Neural crest cell (in vitro differentiated cells): Measurements from ENCODE around the gene BEST4. TPM values are rescaled to one million over a fixed set of nuclear protein-coding genes. Genes with fewer than 3 reads are reported as not detected.

Experiments used
- DNase-seq: peaks from one replicate; pipeline ENCODE4 v3.0.0; 2021; ENCODE audit warnings: low read depth, mixed read lengths, low spot score
- H3K27ac Mint-ChIP-seq: one replicate; pipeline ENCODE4 v1.8.0; 2021; ENCODE audit warnings: mild to moderate bottlenecking, mixed read lengths; ENCODE audit not compliant: unreplicated experiment
- H3K27me3 Mint-ChIP-seq: 2 replicates; pipeline ENCODE4 v1.8.0; 2021; ENCODE audit warnings: low read depth, mild to moderate bottlenecking, mixed read lengths
- H3K36me3 Mint-ChIP-seq: 2 replicates; pipeline ENCODE4 v1.8.0; 2021; ENCODE audit warnings: low read depth, mild to moderate bottlenecking, mixed read lengths
- H3K4me1 Mint-ChIP-seq: 2 replicates; pipeline ENCODE4 v1.8.0; 2021; ENCODE audit warnings: mixed read lengths
- H3K4me3 Mint-ChIP-seq: one replicate; pipeline ENCODE4 v1.8.0; 2021; ENCODE audit warnings: mild to moderate bottlenecking, mixed read lengths
- H3K9me3 Mint-ChIP-seq: 2 replicates; pipeline ENCODE4 v1.8.0; 2021; ENCODE audit warnings: mixed read lengths
- CTCF ChIP-seq: fragments of 200-600 bp; sonication (generic); conservative IDR thresholded peaks from 2 replicates; pipeline ENCODE4 v1.5.0; 2021; ENCODE audit warnings: antibody characterized with exemption, mild to moderate bottlenecking
- total RNA-seq: library from RNA; stranded (reverse); gene quantifications from 2 replicates; pipeline ENCODE4 v1.2.1, GENCODE V29; 2021

BEST4 gene
- total RNA-seq, 1 donor from 2014 or later, result 0.23 TPM

GRCh38 chr1:44808063-44808937, 20.3 kb upstream of the BEST4 start, which contains the start of gene BTBD19:
Gene BTBD19, plus strand, starts transcription at chr1:44808523. Its CDS starts 298 bp downstream, at chr1:44808821.
- Mint-ChIP-seq H3K9me3 (no peaks in the 10 kb centered on the region), H3K27me3 (no peaks in the 10 kb centered on the region), H3K4me1 (peaks cover 49% of the 10 kb centered on the region), H3K36me3 (peaks cover 7% of the 10 kb centered on the region), H3K27ac (peak within 1 kb of the TSS; percentile 100), H3K4me3 (peak within 1 kb of the TSS; percentile 73)
- no peak for TF ChIP-seq CTCF
- peak; percentile 70 for DNase-seq

DNA sequence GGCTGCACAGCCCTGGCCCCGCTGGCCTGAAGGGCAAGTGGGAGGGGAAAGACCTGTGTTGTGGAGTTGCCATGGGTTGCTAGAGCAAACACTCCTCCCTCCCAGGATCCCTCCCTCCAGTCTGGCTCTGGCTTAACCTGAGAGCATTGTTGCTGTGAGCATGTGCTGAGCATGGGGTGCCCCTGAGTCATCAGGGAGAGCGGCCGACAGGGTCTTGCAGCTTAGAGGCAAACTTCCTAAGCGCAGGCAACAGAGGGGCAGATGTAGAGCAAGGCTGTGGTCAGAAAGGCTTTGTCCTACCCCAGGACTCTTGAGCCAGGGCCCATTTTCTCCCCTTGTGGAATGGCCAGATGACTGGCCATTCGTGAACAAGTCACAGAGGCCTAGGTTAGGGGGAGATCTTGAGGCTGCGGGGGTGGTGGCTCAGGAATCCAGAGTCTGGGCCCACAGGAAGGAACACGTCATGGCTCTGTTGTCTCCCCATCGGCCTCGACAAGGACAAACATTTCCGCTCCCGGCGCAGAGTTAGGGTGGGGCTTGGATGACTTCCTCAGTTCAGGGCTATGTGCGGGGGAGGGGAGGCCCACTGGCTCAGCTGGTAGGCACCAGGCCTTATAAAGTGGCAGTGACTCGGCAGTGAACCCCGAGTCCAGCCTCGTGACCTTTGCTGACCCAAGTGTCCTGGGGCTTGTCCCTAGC, 19.5 kb upstream of the BEST4 start:
- peak overlapping the region; percentile 100 for H3K27ac Mint-ChIP-seq
- DNase-seq, result peak; percentile 51
- H3K4me1 Mint-ChIP-seq, result peaks cover 57% of the 10 kb centered on the region
- no peaks in the 10 kb centered on the region for H3K27me3 Mint-ChIP-seq
- peaks cover 9% of the 10 kb centered on the region for H3K36me3 Mint-ChIP-seq
- H3K9me3 Mint-ChIP-seq, result no peaks in the 10 kb centered on the region
- H3K4me3 Mint-ChIP-seq, result peak overlapping the region; percentile 73
- no peak for TF ChIP-seq CTCF

DNA sequence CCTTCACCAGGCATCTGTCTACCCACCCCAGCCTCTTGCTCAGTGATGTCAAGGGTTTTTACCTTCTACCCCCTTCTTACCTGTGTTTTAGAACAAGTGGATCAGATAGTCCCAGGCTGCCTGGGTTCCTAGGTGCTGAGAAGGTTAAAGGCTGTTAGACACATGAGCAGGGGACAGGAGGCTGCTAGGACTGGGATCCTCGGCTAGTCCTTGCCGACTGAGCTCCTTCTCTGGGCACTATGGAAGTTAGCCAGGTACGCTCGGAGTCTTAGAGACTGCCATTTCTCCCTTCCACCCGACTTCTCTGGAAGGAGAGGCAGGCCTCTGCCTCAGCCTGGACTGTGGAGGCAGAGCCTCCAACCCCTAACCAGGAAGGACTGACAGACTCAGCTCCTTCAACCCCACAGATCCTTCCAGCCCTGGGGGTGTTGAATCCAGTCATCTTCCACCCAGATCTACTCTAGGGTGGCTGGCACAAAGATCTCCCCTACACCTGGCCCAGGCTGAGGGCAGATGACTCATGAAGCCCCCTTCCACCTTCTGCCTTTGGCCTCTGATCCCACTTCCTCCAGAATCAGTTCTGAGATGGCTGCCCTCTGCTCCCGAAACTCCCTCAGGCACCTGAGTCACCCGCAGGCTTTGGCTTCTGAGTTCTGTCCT, 18.9 kb upstream of the BEST4 start, which contains the start of gene DYNLT4:
Gene DYNLT4 (minus strand): TSS at position 648 of the 660 bp plus-strand sequence. CDS start 683 bp downstream, outside the sequence.
- H3K4me1 Mint-ChIP-seq, result peaks cover 60% of the 10 kb centered on the region
- peak within 1 kb of the TSS; percentile 73 for H3K4me3 Mint-ChIP-seq
- H3K9me3 Mint-ChIP-seq, result no peaks in the 10 kb centered on the region
- DNase-seq, result no peak
- peaks cover 4% of the 10 kb centered on the region for H3K27me3 Mint-ChIP-seq
- TF ChIP-seq CTCF, result no peak
- H3K27ac Mint-ChIP-seq, result peak within 1 kb of the TSS; percentile 100
- peaks cover 9% of the 10 kb centered on the region for H3K36me3 Mint-ChIP-seq

DNA sequence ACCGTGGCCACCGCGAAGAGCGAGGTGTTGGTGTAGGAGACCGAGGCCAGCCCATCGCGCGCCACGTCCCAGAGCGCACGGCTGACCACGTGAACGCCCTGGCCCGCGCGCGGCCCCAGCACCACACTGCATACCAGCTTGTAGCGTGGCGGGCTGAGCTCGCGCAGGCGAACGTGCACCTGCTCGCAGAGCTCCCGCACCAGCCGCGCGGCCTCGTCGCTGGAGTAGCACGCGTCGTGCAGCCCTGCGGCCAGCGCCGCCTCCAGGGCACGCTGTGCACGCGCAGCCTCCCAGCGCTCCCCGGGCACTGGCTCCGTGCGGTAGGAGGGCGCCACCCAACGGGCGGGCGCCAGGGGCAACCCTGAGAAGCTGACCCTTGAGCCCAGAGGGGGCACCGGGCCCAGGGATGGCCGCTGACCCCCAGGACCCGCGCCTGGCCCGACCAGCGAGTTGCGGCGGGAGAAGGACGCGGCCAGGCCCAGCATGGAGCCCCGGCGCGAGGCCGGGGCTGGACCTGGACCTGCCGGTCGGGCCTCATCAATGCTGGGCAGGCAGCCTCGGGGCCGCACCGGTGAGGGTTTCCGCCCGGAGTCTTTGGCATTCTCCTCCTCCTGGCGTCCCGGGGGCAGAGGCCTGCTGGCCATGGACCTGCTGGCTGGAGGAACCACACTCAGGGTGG, 18.2 kb upstream of the BEST4 start:
- Mint-ChIP-seq H3K4me1 (peaks cover 57% of the 10 kb centered on the region), H3K27ac (no peak overlapping the region)

More for the DNA sequence above, 18.2 kb upstream of the BEST4 start:
- no peaks in the 10 kb centered on the region for H3K9me3 Mint-ChIP-seq
- no peak for TF ChIP-seq CTCF
- DNase-seq, result no peak
- H3K4me3 Mint-ChIP-seq, result no peak overlapping the region
- H3K36me3 Mint-ChIP-seq, result peaks cover 9% of the 10 kb centered on the region
- H3K27me3 Mint-ChIP-seq, result peaks cover 4% of the 10 kb centered on the region
